ENCODE data around the gene SCNN1A. TPM values are rescaled to one million over a fixed set of nuclear protein-coding genes. Genes with fewer than 3 reads are reported as not detected.

SCNN1A gene
- total and polyA plus RNA-seq, 2 donors (not counting 1 experiment from before 2014, with no cell fraction given), result 0.20 TPM; not detected in 1

DNA sequence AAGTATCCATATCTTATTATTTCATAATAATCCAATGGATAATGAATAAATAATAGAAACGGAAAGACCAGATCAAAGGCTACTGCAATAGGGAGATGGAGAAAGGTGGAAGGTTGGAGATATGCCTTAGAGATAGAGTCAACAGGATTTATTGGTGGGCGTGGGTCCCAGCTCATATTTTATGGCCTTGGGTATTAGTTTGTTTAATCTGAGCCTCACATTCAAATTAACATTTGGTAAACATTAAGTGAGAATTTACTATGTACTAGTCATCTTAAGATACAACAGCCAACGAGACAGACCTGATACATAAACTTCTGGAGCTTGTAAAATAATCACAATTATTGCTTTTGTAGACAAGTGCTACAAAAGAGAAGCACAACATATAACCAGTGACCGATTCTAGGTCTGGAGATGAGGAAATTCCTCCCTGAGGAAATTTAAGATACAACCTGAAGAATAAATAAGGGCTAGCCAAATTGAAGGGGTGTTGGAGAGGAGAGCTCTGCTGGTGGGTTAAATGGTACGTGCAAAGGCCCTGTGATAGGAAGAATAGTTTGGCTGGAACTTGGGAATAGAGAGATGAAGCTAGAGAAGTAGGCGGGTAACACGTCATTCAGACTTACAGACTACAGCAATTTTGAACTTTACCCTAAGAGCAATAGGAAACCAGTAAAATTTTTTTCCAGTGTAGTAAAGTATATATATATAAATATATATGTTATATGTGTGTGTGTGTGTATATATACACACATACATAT lies 24.7 kb upstream of the SCNN1A start:
- H3K4me3 Mint-ChIP-seq, result no peak overlapping the region
- Histone ChIP-seq H3K4me1 (ENCODE audit: control insufficient read depth in 2 of 2, insufficient read depth in 2 of 2, low read length in 2 of 2) (no peaks in the 10 kb centered on the region), H3K4me3 (ENCODE audit: control extremely low read depth in 1 of 5, extremely low read depth in 1 of 5, insufficient read depth in 1 of 5, low read depth in 2 of 5, low read length in 4 of 5) (no peak overlapping the region), H2AFZ (ENCODE audit: insufficient read depth, low read depth, low read length, poor library complexity, severe bottlenecking) (no peak overlapping the region), H3K9ac (ENCODE audit: low read length) (no peak overlapping the region), H3K27me3 (replicated peaks in 1 of 4; ENCODE audit: control extremely low read depth in 1 of 4, control insufficient read depth in 3 of 4, insufficient read depth in 4 of 4, low read length in 3 of 4) (peaks cover 0 to 6% (median 0%) of the 10 kb centered on the region in 4 experiments), H4K20me1 (ENCODE audit: control insufficient read depth, insufficient read depth, low read length, poor library complexity, severe bottlenecking) (no peaks in the 10 kb centered on the region), H3K4me2 (replicated peaks; ENCODE audit: low read depth, low read length, poor library complexity, severe bottlenecking) (no peak overlapping the region), H3K36me3 (replicated peaks in 1 of 2; ENCODE audit: control extremely low read depth in 1 of 2, control insufficient read depth in 1 of 2, extremely low read depth in 1 of 2, insufficient read depth in 2 of 2, low read length in 1 of 2) (no peaks in the 10 kb centered on the region), H3K9me3 (ENCODE audit: control extremely low read depth in 1 of 3, control insufficient read depth in 2 of 3, insufficient read depth in 1 of 3, low read length in 2 of 3) (no peaks in the 10 kb centered on the region), H3K79me2 (ENCODE audit: control insufficient read depth, insufficient read depth, low read length) (no peaks in the 10 kb centered on the region), H3K27ac (ENCODE audit: low read length in 2 of 2) (no peak overlapping the region)
- CTCF ChIA-PET, result no interaction called here
- no peak for ATAC-seq (ENCODE audit: low read depth)
- no peaks in the 10 kb centered on the region for H3K4me1 Mint-ChIP-seq
- WGBS (ENCODE audit: insufficient coverage), result no CpG with 5 or more reads among the region's 7 CpGs
- no peak for DNase-seq
- H3K27ac Mint-ChIP-seq, result no peak overlapping the region
- POLR2A ChIA-PET, result no interaction called here
- intact Hi-C loops (cut with micrococcal nuclease), result no loop called here
- H3K9me3 Mint-ChIP-seq (ENCODE audit: insufficient read depth), result no peaks in the 10 kb centered on the region
- peaks cover 41% of the 10 kb centered on the region for H3K27me3 Mint-ChIP-seq
- TF ChIP-seq EZH2 (IDR thresholded peaks at IDR 0.05; ENCODE audit: borderline replicate concordance, insufficient read depth, low read depth, low read length, poor library complexity, severe bottlenecking), result no peak
- TF ChIP-seq, protein P1, sequence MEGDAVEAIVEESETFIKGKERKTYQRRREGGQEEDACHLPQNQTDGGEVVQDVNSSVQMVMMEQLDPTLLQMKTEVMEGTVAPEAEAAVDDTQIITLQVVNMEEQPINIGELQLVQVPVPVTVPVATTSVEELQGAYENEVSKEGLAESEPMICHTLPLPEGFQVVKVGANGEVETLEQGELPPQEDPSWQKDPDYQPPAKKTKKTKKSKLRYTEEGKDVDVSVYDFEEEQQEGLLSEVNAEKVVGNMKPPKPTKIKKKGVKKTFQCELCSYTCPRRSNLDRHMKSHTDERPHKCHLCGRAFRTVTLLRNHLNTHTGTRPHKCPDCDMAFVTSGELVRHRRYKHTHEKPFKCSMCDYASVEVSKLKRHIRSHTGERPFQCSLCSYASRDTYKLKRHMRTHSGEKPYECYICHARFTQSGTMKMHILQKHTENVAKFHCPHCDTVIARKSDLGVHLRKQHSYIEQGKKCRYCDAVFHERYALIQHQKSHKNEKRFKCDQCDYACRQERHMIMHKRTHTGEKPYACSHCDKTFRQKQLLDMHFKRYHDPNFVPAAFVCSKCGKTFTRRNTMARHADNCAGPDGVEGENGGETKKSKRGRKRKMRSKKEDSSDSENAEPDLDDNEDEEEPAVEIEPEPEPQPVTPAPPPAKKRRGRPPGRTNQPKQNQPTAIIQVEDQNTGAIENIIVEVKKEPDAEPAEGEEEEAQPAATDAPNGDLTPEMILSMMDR (IDR thresholded peaks at IDR 0.05), result no peak

DNA sequence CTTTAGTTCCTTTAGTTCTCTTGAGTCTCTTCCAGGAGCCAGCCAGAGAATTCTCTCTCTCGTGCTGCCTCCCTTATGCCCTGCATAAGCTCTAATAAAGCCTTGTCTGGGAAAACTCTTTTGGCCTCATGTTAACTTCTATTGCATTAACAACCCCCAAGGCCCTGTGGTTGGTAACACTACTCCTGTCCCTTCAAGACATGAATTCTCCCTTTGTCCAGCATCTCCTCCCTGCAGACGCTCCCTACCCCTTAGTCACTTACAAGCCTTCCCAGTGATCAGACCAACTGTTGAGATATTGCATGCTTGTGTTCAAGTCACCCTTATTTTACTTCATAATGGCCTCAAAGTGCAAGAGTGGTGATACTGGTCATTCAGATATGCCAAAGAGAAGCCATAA lies 20.7 kb upstream of the SCNN1A start:
- intact Hi-C loops (cut with micrococcal nuclease), result no loop called here
- Mint-ChIP-seq H3K4me1 (no peaks in the 10 kb centered on the region), H3K27me3 (peaks cover 24% of the 10 kb centered on the region)

More for the DNA sequence above, 20.7 kb upstream of the SCNN1A start:
- Histone ChIP-seq H3K4me2 (replicated peaks; ENCODE audit: low read depth, low read length, poor library complexity, severe bottlenecking) (no peak overlapping the region), H4K20me1 (ENCODE audit: control insufficient read depth, insufficient read depth, low read length, poor library complexity, severe bottlenecking) (no peaks in the 10 kb centered on the region), H3K79me2 (ENCODE audit: control insufficient read depth, insufficient read depth, low read length) (no peaks in the 10 kb centered on the region), H3K9ac (ENCODE audit: low read length) (no peak overlapping the region), H2AFZ (ENCODE audit: insufficient read depth, low read depth, low read length, poor library complexity, severe bottlenecking) (no peak overlapping the region), H3K27ac (ENCODE audit: low read length in 2 of 2) (no peak overlapping the region), H3K27me3 (replicated peaks in 1 of 4; ENCODE audit: control extremely low read depth in 1 of 4, control insufficient read depth in 3 of 4, insufficient read depth in 4 of 4, low read length in 3 of 4) (peaks cover 0 to 8% (median 0%) of the 10 kb centered on the region in 4 experiments), H3K4me3 (ENCODE audit: control extremely low read depth in 1 of 5, extremely low read depth in 1 of 5, insufficient read depth in 1 of 5, low read depth in 2 of 5, low read length in 4 of 5) (no peak overlapping the region), H3K9me3 (ENCODE audit: control extremely low read depth in 1 of 3, control insufficient read depth in 2 of 3, insufficient read depth in 1 of 3, low read length in 2 of 3) (peaks cover 0 to 1% (median 0%) of the 10 kb centered on the region in 3 donors), H3K4me1 (ENCODE audit: control insufficient read depth in 2 of 2, insufficient read depth in 2 of 2, low read length in 2 of 2) (no peaks in the 10 kb centered on the region), H3K36me3 (replicated peaks in 1 of 2; ENCODE audit: control extremely low read depth in 1 of 2, control insufficient read depth in 1 of 2, extremely low read depth in 1 of 2, insufficient read depth in 2 of 2, low read length in 1 of 2) (no peaks in the 10 kb centered on the region)
- DNase-seq (no peak), ATAC-seq (ENCODE audit: low read depth) (no peak)
- ChIA-PET CTCF (interaction anchor here (0.8 to 1.1 kb wide), 2 partner anchors 142 to 382 kb away, joined by 3 read pairs; no protein-coding TSS in a partner anchor), POLR2A (no interaction called here)
- 100% methylated on average over 2 of the region's 2 CpGs for WGBS (ENCODE audit: insufficient coverage)
- Mint-ChIP-seq H3K27ac (no peak overlapping the region), H3K4me3 (no peak overlapping the region), H3K9me3 (ENCODE audit: insufficient read depth) (no peaks in the 10 kb centered on the region)
- TF ChIP-seq, protein P1 (IDR thresholded peaks at IDR 0.05), result no peak
- TF ChIP-seq EZH2 (IDR thresholded peaks at IDR 0.05; ENCODE audit: borderline replicate concordance, insufficient read depth, low read depth, low read length, poor library complexity, severe bottlenecking), result no peak

Data from B cell (primary cell).